HEK293 (cell line): ENCODE measurements around the gene CEP112.

Experiments
- CTCF ChIA-PET: fragments of 350-600 bp; formaldehyde crosslinking; extraction: SDS; loops from one replicate; lab custom pipeline; 2021; ENCODE audit warnings: antibody characterized with exemption; lab: Yijun Ruan, JAX
- POLR2A ChIA-PET: fragments of 300-600 bp; formaldehyde crosslinking; extraction: SDS; loops from one replicate; lab custom pipeline; 2020; ENCODE audit warnings: antibody characterized with exemption, inconsistent platforms; lab: Yijun Ruan, JAX
- H3K27ac ChIP-seq: fragments of 200-500 bp; sonication (Bioruptor generic); 2 replicates; pipeline ENCODE4 v1.5.1; 2014; ENCODE audit warnings: low read depth, low read length, control low read depth, inconsistent platforms; ENCODE audit errors: extremely low read depth
- H3K36me3 ChIP-seq, 2 experiments: fragments of 200-500 bp in 1 of 2; sonication (Bioruptor generic) in 1 of 2; 1 replicate in 1 of 2; 2 replicates in 1 of 2; pipeline ENCODE4 v1.5.1; 2014 to 2017; ENCODE audit warnings: inconsistent platforms in 2 of 2, low read length in 2 of 2; ENCODE audit not compliant: control insufficient read depth in 2 of 2, insufficient read depth in 1 of 2
- H3K4me1 ChIP-seq: fragments of 200-500 bp; sonication (Bioruptor generic); 2 replicates; pipeline ENCODE4 v1.5.1; 2014; ENCODE audit warnings: mild to moderate bottlenecking, low read length, inconsistent platforms; ENCODE audit not compliant: control insufficient read depth, insufficient read depth
- H3K4me3 ChIP-seq: 2 replicates; pipeline ENCODE4 v1.5.1; 2011; ENCODE audit warnings: low read depth, mild to moderate bottlenecking, control low read depth, low read length, moderate library complexity
- H3K9me3 ChIP-seq: fragments of 200-500 bp; sonication (Bioruptor generic); 2 replicates; pipeline ENCODE4 v1.5.1; 2014; ENCODE audit warnings: low read depth, low read length, inconsistent platforms; ENCODE audit not compliant: control insufficient read depth, insufficient read depth
- BCL11A ChIP-seq: fragments of 450-650 bp; formaldehyde crosslinking; IDR thresholded peaks from 2 replicates; pipeline ENCODE4 v1.5.1; 2016; ENCODE audit warnings: low read depth, missing biosample characterization, missing genetic modification characterization
- CTCF ChIP-seq: fragments of 450-650 bp; formaldehyde crosslinking; IDR thresholded peaks from 2 replicates; pipeline ENCODE4 v1.5.1; 2016; ENCODE audit warnings: missing biosample characterization, missing genetic modification characterization
- TRIM28 ChIP-seq: IDR thresholded peaks from 2 replicates; pipeline ENCODE4 v1.6.1; 2011; ENCODE audit warnings: low read length, control low read depth, borderline replicate concordance
- ZBTB1 ChIP-seq: fragments of 450-650 bp; formaldehyde crosslinking; IDR thresholded peaks from 2 replicates; pipeline ENCODE4 v1.5.1; 2016; ENCODE audit warnings: missing biosample characterization, missing genetic modification characterization
- ZBTB8A ChIP-seq: fragments of 450-650 bp; formaldehyde crosslinking; IDR thresholded peaks from 2 replicates; pipeline ENCODE4 v1.5.1; 2016; ENCODE audit warnings: missing biosample characterization, missing genetic modification characterization
- ZNF133 ChIP-seq: fragments of 450-650 bp; formaldehyde crosslinking; IDR thresholded peaks from 2 replicates; pipeline ENCODE4 v1.5.1; 2016; ENCODE audit warnings: missing biosample characterization, missing genetic modification characterization
- ZNF146 ChIP-seq: fragments of 450-650 bp; formaldehyde crosslinking; IDR thresholded peaks from 2 replicates; pipeline ENCODE4 v1.5.1; 2016; ENCODE audit warnings: missing biosample characterization, missing genetic modification characterization
- ZNF155 ChIP-seq: fragments of 450-650 bp; formaldehyde crosslinking; IDR thresholded peaks from 2 replicates; pipeline ENCODE4 v1.5.1; 2016; ENCODE audit warnings: missing biosample characterization, missing genetic modification characterization
- ZNF175 ChIP-seq: fragments of 450-650 bp; formaldehyde crosslinking; IDR thresholded peaks from 2 replicates; pipeline ENCODE4 v1.5.1; 2016; ENCODE audit warnings: missing biosample characterization, missing genetic modification characterization
- ZNF19 ChIP-seq: fragments of 450-650 bp; formaldehyde crosslinking; IDR thresholded peaks from 2 replicates; pipeline ENCODE4; 2016; ENCODE audit warnings: missing biosample characterization, missing genetic modification characterization, low read depth
- ZNF202 ChIP-seq: fragments of 450-650 bp; formaldehyde crosslinking; IDR thresholded peaks from 2 replicates; pipeline ENCODE4 v1.5.1; 2016; ENCODE audit warnings: missing biosample characterization, missing genetic modification characterization, borderline replicate concordance
- ZNF239 ChIP-seq: fragments of 450-650 bp; formaldehyde crosslinking; IDR thresholded peaks from 2 replicates; pipeline ENCODE4 v1.5.1; 2016; ENCODE audit warnings: missing biosample characterization, missing genetic modification characterization
- ZNF292 ChIP-seq: fragments of 450-650 bp; formaldehyde crosslinking; IDR thresholded peaks from 2 replicates; pipeline ENCODE4 v1.5.1; 2016; ENCODE audit warnings: low read depth, missing biosample characterization, missing genetic modification characterization, borderline replicate concordance
- ZNF335 ChIP-seq: fragments of 450-650 bp; formaldehyde crosslinking; conservative IDR thresholded peaks from 2 replicates; pipeline ENCODE4 v1.5.1; 2016; ENCODE audit warnings: missing biosample characterization, missing genetic modification characterization
- ZNF350 ChIP-seq: fragments of 450-650 bp; formaldehyde crosslinking; IDR thresholded peaks from 2 replicates; pipeline ENCODE4 v1.5.0; 2017; ENCODE audit warnings: missing biosample characterization, mild to moderate bottlenecking, missing genetic modification characterization
- ZNF354C ChIP-seq: fragments of 450-650 bp; formaldehyde crosslinking; IDR thresholded peaks from 2 replicates; pipeline ENCODE4 v1.5.1; 2016; ENCODE audit warnings: missing biosample characterization, missing genetic modification characterization, low read depth, borderline replicate concordance
- ZNF362 ChIP-seq: fragments of 450-650 bp; formaldehyde crosslinking; IDR thresholded peaks from 2 replicates; pipeline ENCODE4 v1.5.1; 2016; ENCODE audit warnings: missing biosample characterization, missing genetic modification characterization
- ZNF48 ChIP-seq: fragments of 450-650 bp; formaldehyde crosslinking; IDR thresholded peaks from 2 replicates; pipeline ENCODE4 v1.5.1; 2016; ENCODE audit warnings: missing biosample characterization, missing genetic modification characterization
- ZNF514 ChIP-seq: fragments of 450-650 bp; formaldehyde crosslinking; IDR thresholded peaks from 2 replicates; pipeline ENCODE4 v1.5.1; 2016; ENCODE audit warnings: missing biosample characterization, missing genetic modification characterization
- ZNF585B ChIP-seq: fragments of 450-650 bp; formaldehyde crosslinking; IDR thresholded peaks from 2 replicates; pipeline ENCODE4 v1.5.1; 2016; ENCODE audit warnings: missing biosample characterization, missing genetic modification characterization
- ZNF660 ChIP-seq: fragments of 450-650 bp; IDR thresholded peaks from 2 replicates; pipeline ENCODE4 v1.5.1; 2018; ENCODE audit warnings: missing biosample characterization, mild to moderate bottlenecking, missing genetic modification characterization

CEP112 gene

GRCh38 chr17:65595071-65595656 is 596.8 kb downstream of the CEP112 start:
- Histone ChIP-seq H3K4me3 (no peak overlapping the region), H3K4me1 (no peaks in the 10 kb centered on the region), H3K9me3 (no peaks in the 10 kb centered on the region), H3K36me3 (no peaks in the 10 kb centered on the region), H3K27ac (no peak overlapping the region)
- POLR2A ChIA-PET: no interaction called here
- TF ChIP-seq ZNF354C (no peak), ZNF133 (no peak), ZNF362 (tag by site-specific recombination) (no peak), ZNF514 (tag by site-specific recombination) (no peak), ZNF202 (tag by site-specific recombination) (no peak), ZNF350 (tag by site-specific recombination) (no peak), ZNF585B (tag by site-specific recombination) (no peak), TRIM28 (no peak), ZBTB8A (tag by site-specific recombination) (no peak), CTCF (tag by site-specific recombination) (no peak)
- CTCF ChIA-PET: interaction anchor here (1.0 kb wide), 1 partner anchor 39 kb away, joined by 3 read pairs; no protein-coding TSS in a partner anchor

- TF ChIP-seq BCL11A (tag by site-specific recombination): no peak
- TF ChIP-seq ZNF660 (tag by site-specific recombination): no peak
- TF ChIP-seq ZNF514 (tag by site-specific recombination): no peak
- TF ChIP-seq ZNF239 (tag by site-specific recombination): no peak
- no peak for TF ChIP-seq ZNF292 (tag by site-specific recombination)
- TF ChIP-seq ZNF48 (tag by site-specific recombination): no peak
- TF ChIP-seq ZNF175 (tag by site-specific recombination): no peak
- TF ChIP-seq ZNF335 (tag by site-specific recombination): no peak
- no peak for TF ChIP-seq ZNF155 (tag by site-specific recombination)
- TF ChIP-seq ZNF19 (tag by site-specific recombination): no peak
- TF ChIP-seq ZNF146: no peak
- no peak for TF ChIP-seq ZBTB1 (tag by site-specific recombination)
- TF ChIP-seq, all 188 proteins: peak for 0
- ChIA-PET POLR2A (no interaction called here), CTCF (interaction anchor here (0.7 to 1.0 kb wide), 2 partner anchors 38 to 325 kb away, joined by 3 read pairs; no protein-coding TSS in a partner anchor)
- Histone ChIP-seq H3K4me1 (no peaks in the 10 kb centered on the region), H3K36me3 (no peaks in the 10 kb centered on the region), H3K9me3 (no peaks in the 10 kb centered on the region), H3K27ac (no peak overlapping the region), H3K4me3 (no peak overlapping the region)
These were observed 597.8 kb downstream of the CEP112 start for GRCh38 chr17:65593855-65594845.
